OCI-LY7 (cell line): Measurements from ENCODE around the gene TWIST2. TPM values are rescaled to one million over a fixed set of nuclear protein-coding genes. Genes with fewer than 3 reads are reported as not detected.

Experiments
- BruUV-seq: library from RNA; stranded (reverse); fragments of 400-500 nt; replicated peaks from 2 replicates; lab custom pipeline; 2021; lab: Mats Ljungman, UMichigan
- CTCF ChIA-PET: fragments of 300-600 bp; sonication (Branson Sonifier 250); formaldehyde crosslinking; loops from one replicate; lab custom pipeline; 2022; ENCODE audit warnings: antibody characterized with exemption; ENCODE audit not compliant: unreplicated experiment; lab: Charles Lee
- POLR2A ChIA-PET: fragments of 300-600 bp; sonication (Branson Sonifier 250); formaldehyde crosslinking; loops from one replicate; lab custom pipeline; 2022; ENCODE audit warnings: antibody characterized with exemption; lab: Charles Lee
- DNase-seq: peaks from one replicate; pipeline ENCODE4 v3.0.0-alpha.2; 2015; ENCODE audit warnings: low spot score
- H2AFZ ChIP-seq: fragments of 200-600 bp; sonication (generic), shearing (Covaris generic); 2 replicates; pipeline ENCODE4 v1.6.1; 2014; ENCODE audit warnings: mild to moderate bottlenecking, antibody characterized with exemption, low read length, moderate library complexity
- H3K27ac ChIP-seq: fragments of 200-600 bp; sonication (generic); 2 replicates; pipeline ENCODE4 v1.5.1; 2014; ENCODE audit warnings: mixed run types, low read depth, mild to moderate bottlenecking, moderate library complexity, low read length, inconsistent platforms; ENCODE audit not compliant: poor library complexity, severe bottlenecking
- H3K36me3 ChIP-seq: fragments of 200-600 bp; sonication (generic); 2 replicates; pipeline ENCODE4 v1.6.1; 2014; ENCODE audit warnings: mild to moderate bottlenecking, antibody characterized with exemption, low read length, moderate library complexity, mixed read lengths; ENCODE audit not compliant: insufficient read depth
- H3K4me1 ChIP-seq: fragments of 200-600 bp; sonication (generic); 2 replicates; pipeline ENCODE4 v1.5.1; 2014; ENCODE audit warnings: mild to moderate bottlenecking, low read length; ENCODE audit not compliant: insufficient read depth, poor library complexity, severe bottlenecking
- H3K4me2 ChIP-seq: fragments of 200-600 bp; sonication (generic); 2 replicates; pipeline ENCODE4 v1.6.1; 2014; ENCODE audit warnings: mild to moderate bottlenecking, low read length
- H3K4me3 ChIP-seq: fragments of 200-600 bp; sonication (generic); 2 replicates; pipeline ENCODE4 v1.5.1; 2014; ENCODE audit warnings: mild to moderate bottlenecking, low read depth, low read length; ENCODE audit not compliant: poor library complexity, severe bottlenecking
- H3K79me2 ChIP-seq: fragments of 200-600 bp; sonication (generic); 2 replicates; pipeline ENCODE4 v1.6.1; 2016; ENCODE audit warnings: low read depth, mild to moderate bottlenecking, low read length, moderate library complexity, mixed read lengths; ENCODE audit not compliant: insufficient read depth
- H3K9me2 ChIP-seq: fragments of 200-600 bp; sonication (generic); 2 replicates; pipeline ENCODE4 v1.6.1; 2016; ENCODE audit warnings: mild to moderate bottlenecking, low read length, mixed read lengths; ENCODE audit not compliant: insufficient read depth
- H3K9me3 ChIP-seq: fragments of 200-600 bp; sonication (generic); 2 replicates; pipeline ENCODE4 v1.6.1; 2014; ENCODE audit warnings: mild to moderate bottlenecking, mixed run types, low read length, mixed read lengths
- H4K20me1 ChIP-seq: fragments of 200-600 bp; sonication (generic); 2 replicates; pipeline ENCODE4 v1.6.1; 2014; ENCODE audit warnings: mild to moderate bottlenecking, antibody characterized with exemption, low read length, moderate library complexity, mixed read lengths; ENCODE audit not compliant: insufficient read depth
- CTCF ChIP-seq: fragments of 200-600 bp; sonication (generic); conservative IDR thresholded peaks from 2 replicates; pipeline ENCODE4 v1.5.1; 2014; ENCODE audit warnings: mild to moderate bottlenecking, antibody characterized with exemption, low read length, moderate library complexity, mixed read lengths
- EZH2phosphoT487 ChIP-seq: fragments of 200-600 bp; sonication (generic); IDR thresholded peaks from 2 replicates; pipeline ENCODE4 v1.6.1; 2018; ENCODE audit warnings: low read depth, borderline replicate concordance, mild to moderate bottlenecking, mixed run types, antibody characterized with exemption, low read length, moderate library complexity, mixed read lengths
- intact Hi-C: fragments of 100-400 bp; cut with micrococcal nuclease; formaldehyde crosslinking; loops from one replicate; pipeline ENCODE4 v1.10.0; 2022; ENCODE audit not compliant: unreplicated experiment
- total RNA-seq, 2 experiments: library from RNA; depleted of rRNA in 1 of 2; stranded (reverse); fragments of >200 nt in 1 of 2; shearing (Covaris generic) in 1 of 2; gene quantifications; 2 replicates each; pipeline ENCODE4 v1.2.3, GENCODE V29; 2014 to 2022

The TWIST2 gene
- total RNA-seq, 2 experiments from 2014 or later = not detected

- Histone ChIP-seq H3K4me3 (no peak overlapping the region), H3K79me2 (no peaks in the 10 kb centered on the region), H3K27ac (no peak overlapping the region), H3K36me3 (no peaks in the 10 kb centered on the region), H3K4me2 (no peak overlapping the region), H3K4me1 (no peaks in the 10 kb centered on the region), H2AFZ (no peak overlapping the region), H3K9me3 (no peaks in the 10 kb centered on the region), H4K20me1 (no peaks in the 10 kb centered on the region), H3K9me2 (no peaks in the 10 kb centered on the region)
- no peak for DNase-seq
- intact Hi-C loops = no loop called here
- POLR2A ChIA-PET = no interaction called here
- CTCF ChIA-PET = no interaction called here
- no TSS peak for BruUV-seq
- TF ChIP-seq EZH2phosphoT487 (no peak), CTCF (no peak)
Observed at GRCh38 chr2:238820916-238821315, 27.0 kb upstream of the TWIST2 start.

GRCh38 chr2:238821391-238821790 is 26.5 kb upstream of the TWIST2 start:
- H3K4me2 ChIP-seq = no peak overlapping the region
- no peak overlapping the region for H3K4me3 ChIP-seq
- H2AFZ ChIP-seq = no peak overlapping the region
- no peaks in the 10 kb centered on the region for H4K20me1 ChIP-seq
- no peak for DNase-seq
- POLR2A ChIA-PET = no interaction called here
- intact Hi-C loops = no loop called here
- no TSS peak for BruUV-seq
- no peaks in the 10 kb centered on the region for H3K79me2 ChIP-seq
- no peaks in the 10 kb centered on the region for H3K36me3 ChIP-seq
- TF ChIP-seq EZH2phosphoT487 = no peak
- no peak for TF ChIP-seq CTCF
- H3K4me1 ChIP-seq = no peaks in the 10 kb centered on the region
- CTCF ChIA-PET = no interaction called here
- H3K27ac ChIP-seq = no peak overlapping the region
- H3K9me3 ChIP-seq = no peaks in the 10 kb centered on the region
- H3K9me2 ChIP-seq = no peaks in the 10 kb centered on the region

GRCh38 chr2:238821944-238822670 is 25.8 kb upstream of the TWIST2 start:
- Histone ChIP-seq H3K9me3 (no peaks in the 10 kb centered on the region), H3K4me3 (no peak overlapping the region), H3K79me2 (no peaks in the 10 kb centered on the region), H3K9me2 (no peaks in the 10 kb centered on the region), H3K27ac (no peak overlapping the region), H4K20me1 (no peaks in the 10 kb centered on the region), H2AFZ (no peak overlapping the region), H3K4me2 (no peak overlapping the region), H3K4me1 (no peaks in the 10 kb centered on the region), H3K36me3 (no peaks in the 10 kb centered on the region)
- BruUV-seq = no TSS peak
- TF ChIP-seq EZH2phosphoT487 (no peak), CTCF (no peak)
- intact Hi-C loops = no loop called here
- no peak for DNase-seq
- ChIA-PET CTCF (no interaction called here), POLR2A (no interaction called here)
